HG02571 (cell line): ENCODE results near the gene CLDN2.
"Not testable (repeated sequence)": the region's sequence is repeated elsewhere in the genome, so short reads cannot be mapped to it uniquely, and the experiment has no call there.

Experiments used
- ATAC-seq: cut with Tn5 transposase; IDR thresholded peaks from one replicate; pipeline ENCODE4 v1.9.1; 2021; ENCODE audit warnings: mild to moderate bottlenecking, moderate library complexity; ENCODE audit not compliant: unreplicated experiment

Gene CLDN2

DNA sequence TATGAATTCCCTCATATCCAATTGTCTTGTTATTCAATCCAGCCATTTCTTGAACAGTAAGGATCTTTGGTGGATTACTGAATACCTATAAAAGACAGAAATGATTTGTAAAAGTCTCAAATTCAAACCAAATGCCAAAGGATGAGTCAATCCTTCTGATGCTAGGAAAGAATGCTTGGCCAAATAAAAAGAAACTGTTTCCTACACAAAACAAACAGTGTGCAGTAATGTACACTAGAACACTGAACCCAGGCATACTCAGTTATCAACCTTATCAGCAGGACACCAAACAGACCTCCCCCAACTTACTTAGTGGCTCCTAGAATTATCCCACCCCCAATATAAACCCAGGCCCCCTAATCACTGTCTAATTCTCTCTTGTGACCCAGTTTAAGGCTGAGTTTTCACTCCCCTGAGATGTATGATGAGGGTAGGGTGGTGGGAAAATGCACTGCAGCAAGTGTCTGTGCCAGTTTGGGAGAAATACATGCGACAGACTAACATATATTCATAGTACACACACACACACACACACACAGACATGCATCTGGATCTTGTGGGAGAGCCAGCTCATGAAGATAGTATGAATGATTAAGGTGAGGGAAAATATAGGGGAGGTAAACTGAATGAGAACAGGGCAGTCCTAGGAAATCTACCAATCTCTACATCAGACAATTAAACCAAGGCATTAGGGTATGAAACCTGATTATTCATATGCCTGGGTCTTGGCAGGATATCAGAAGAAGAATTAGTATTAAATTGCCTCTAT, 35.0 kb downstream of the CLDN2 start:
- no peak for ATAC-seq

DNA sequence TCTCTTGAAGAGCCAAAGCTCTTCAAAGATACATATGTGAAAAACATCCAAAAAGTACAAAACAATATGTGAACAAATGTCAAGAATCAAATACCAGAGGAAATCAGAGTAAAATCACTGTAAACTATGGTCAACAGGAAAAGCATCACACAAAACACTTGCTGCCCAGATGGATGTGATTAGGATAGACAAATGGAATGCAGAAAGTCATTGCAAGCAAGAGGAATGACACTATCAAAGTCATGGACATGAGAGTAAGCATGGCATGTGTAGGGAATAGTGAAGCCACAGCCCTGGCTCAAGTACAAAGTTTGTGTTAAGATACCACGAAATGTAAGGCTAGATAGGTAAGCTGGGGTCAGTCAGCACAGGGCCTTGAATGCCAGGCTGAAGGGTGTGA, 37.7 kb downstream of the CLDN2 start:
- ATAC-seq: no peak

DNA sequence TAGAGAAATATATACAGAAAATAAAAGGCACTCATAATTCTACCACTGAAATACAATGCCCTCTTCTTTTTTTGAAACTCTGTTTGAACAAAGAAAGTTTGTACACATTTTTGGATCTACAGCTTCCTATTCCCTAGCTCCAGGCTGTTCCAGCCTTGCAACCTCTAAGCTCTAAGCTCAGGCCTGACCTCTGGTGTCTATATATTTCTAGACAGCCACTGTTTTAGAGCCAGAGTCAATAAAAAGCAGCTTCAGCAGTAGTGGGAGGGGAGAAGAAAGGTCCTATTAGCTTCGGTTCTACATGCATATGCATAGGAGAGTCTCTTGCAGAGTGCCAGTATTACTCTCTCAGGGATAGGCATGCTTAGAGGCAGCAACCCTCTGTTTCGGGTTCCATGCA, 39.7 kb downstream of the CLDN2 start:
- no peak for ATAC-seq

DNA sequence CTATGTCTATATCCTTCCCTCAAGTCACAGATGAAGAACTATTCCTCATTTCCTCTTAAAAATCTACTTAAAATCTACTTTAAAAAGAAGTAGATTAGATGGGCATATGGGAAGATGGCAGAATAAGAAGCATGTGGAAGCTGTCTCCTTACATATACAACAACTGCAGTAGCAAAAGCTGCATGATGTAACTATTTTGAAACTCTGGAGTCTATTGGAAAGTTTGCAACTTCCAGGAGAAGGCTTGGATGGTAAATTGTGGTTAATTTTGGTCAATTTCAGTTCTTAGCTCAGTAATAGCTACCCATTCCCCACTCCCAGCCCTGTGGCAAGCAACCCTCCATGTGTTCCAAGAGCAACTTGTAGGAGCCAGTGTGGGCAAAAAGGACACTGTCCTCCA, 42.9 kb downstream of the CLDN2 start:
- no peak for ATAC-seq

DNA sequence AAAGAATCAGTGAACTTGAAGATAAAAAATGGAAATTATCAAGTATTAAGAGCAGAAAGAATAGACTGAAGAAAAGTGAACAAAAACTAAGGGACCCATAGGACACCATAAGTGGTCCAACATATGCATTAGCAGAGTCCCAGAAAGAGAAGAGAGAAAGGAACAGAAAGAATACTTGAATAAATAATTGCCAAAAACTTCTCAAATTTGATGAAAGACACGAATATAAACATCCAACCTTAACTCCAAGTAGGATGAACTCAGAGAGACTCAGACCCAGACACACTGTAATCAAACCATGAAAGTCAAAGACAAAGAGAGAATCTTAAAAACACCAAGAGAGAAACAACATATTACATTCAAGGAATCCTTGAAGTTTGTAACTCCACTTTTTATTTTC, 44.1 kb downstream of the CLDN2 start:
- ATAC-seq: no peak

DNA sequence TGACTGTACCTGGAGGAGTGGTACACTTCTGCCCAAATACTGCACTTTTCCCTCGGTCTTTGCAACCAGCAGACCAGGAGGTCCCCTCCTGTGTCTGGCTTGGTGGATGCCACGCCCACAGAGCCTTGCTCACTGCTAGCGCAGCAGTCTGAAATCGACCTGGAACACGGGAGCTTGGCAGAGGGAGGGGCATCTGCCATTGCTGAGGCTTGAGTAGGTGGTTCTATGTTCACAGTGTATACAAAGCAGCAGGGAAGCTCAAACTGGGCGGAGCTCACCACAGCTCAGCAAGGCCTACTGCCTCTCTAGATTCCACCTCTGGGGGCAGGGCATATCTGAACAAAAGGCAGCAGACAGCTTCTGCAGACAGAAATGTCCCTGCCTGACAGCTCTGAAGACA, 46.3 kb downstream of the CLDN2 start:
- ATAC-seq: not testable (repeated sequence)

DNA sequence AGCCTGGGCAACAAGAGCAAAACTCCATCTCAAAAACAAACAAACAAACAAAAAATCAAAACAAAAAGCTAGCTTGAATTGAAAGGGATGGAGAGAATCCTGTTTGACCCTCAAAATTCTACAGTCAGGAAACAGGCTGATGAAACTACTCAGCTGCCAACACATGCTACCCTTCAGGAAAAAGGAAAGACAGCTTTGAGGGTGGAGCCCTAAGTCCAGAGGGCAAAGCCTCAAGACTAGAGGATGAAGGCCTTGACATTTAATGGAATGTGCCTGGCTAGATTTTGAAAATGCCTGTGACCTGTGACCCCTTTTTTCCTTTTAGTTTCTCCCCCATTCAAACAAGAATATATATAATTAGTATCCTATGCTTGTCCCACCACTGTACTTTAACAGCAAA, 52.7 kb downstream of the CLDN2 start:
- no peak for ATAC-seq

DNA sequence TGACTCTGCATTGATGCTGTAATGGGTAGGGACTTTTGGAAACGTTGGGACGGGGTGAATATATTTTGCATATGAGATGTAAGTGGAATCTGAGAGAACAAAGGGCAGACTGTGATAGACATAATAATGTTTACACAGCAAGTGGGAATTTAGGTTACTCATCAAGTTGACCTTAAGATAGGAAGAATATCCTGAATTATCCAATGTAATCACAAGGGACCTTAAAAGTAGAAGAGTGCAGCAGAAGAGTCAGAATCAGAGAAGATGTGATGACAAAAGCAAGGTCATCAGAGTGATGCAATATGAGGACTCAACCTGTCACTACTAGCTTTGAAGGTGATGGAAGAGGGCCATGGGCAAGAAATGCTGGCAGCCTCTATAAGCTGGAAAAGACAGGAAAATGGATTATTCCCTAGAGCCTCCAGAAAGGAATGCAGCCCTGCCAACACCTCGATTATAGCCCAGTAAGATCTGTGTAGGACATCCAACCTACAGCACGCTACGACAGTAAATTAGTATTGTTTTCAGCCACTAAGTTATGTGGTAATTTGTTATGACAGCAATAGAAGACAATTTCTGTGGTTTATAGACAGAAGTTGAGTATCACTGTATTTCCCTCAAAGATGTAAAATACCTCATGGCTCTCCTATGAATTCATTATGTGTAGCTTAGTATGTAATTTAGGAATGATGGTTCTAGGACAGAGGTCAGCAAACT, 53.4 kb downstream of the CLDN2 start:
- ATAC-seq: no peak

DNA sequence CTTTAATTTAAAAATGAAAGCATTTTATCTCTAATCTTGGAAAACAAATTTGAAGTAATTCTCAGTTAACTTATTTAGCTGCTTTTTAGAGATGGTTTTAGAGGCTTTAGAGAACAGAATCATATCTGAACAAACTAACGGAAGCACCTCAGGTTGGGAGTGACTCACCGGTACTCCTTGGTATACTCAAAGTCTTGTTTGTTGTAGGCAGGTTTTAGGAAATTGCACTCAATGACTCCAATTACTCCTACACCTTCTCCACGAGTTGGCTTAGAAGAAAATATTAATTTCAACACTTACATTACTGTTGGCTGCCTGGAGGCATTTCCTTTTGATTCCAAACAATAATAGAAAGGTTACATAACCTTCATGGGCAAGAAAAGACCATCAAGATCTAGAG, 56.2 kb downstream of the CLDN2 start:
- no peak for ATAC-seq
